DMS153 treated with DMSO at 0.1 percent for 48 hours (cell line): Measurements from ENCODE around the gene PPP1R1A.

ENCODE experiments used
- DNase-seq: peaks from one replicate; lab custom pipeline; 2025; ENCODE audit not compliant: unreplicated experiment; lab: John Stamatoyannopoulos, UW

The PPP1R1A gene

GRCh38 chr12:54538136-54538700 is 50.2 kb downstream of the PPP1R1A start:
- no peak for DNase-seq

- DNase-seq, result no peak
These were observed 53.0 kb downstream of the PPP1R1A start for GRCh38 chr12:54535474-54535873.

GRCh38 chr12:54529581-54529980 is 58.9 kb downstream of the PPP1R1A start:
- no peak for DNase-seq
